Activated CD4-positive, alpha-beta T cell treated with anti-CD3 and anti-CD28 coated beads for 36 hours (primary cell): Measurements from ENCODE around the gene PHGDH. TPM values are rescaled to one million over a fixed set of nuclear protein-coding genes. Genes with fewer than 3 reads are reported as not detected.
A peak's percentile ranks its signal among the peaks of the same experiment; 100 is the strongest.

Experiments
- ATAC-seq: fragments of 200-7000 bp; cut with Tn5 transposase; one replicate; pipeline ENCODE4 v1.10.0; 2021; ENCODE audit warnings: mild to moderate bottlenecking, moderate library complexity
- CTCF ChIA-PET: fragments of 350-600 bp; sonication (Branson Sonifier 250); formaldehyde crosslinking; loops from one replicate; lab custom pipeline; 2021; ENCODE audit warnings: antibody characterized with exemption; lab: Charles Lee
- POLR2A ChIA-PET: fragments of 350-600 bp; sonication (Branson Sonifier 250); formaldehyde crosslinking; loops from one replicate; lab custom pipeline; 2021; ENCODE audit warnings: antibody characterized with exemption, inconsistent platforms; lab: Charles Lee
- DNase-seq: peaks from one replicate; pipeline ENCODE4 v3.0.0-alpha.2; 2020
- H3K27ac Mint-ChIP-seq: one replicate; pipeline ENCODE4 v1.8.0; 2021; ENCODE audit warnings: mixed read lengths
- H3K27me3 Mint-ChIP-seq: one replicate; pipeline ENCODE4 v1.8.0; 2021; ENCODE audit warnings: mixed read lengths
- H3K36me3 Mint-ChIP-seq: one replicate; pipeline ENCODE4 v1.8.0; 2021; ENCODE audit warnings: low read depth, mixed read lengths
- H3K4me1 Mint-ChIP-seq: one replicate; pipeline ENCODE4 v1.8.0; 2021; ENCODE audit warnings: mixed read lengths
- H3K4me3 Mint-ChIP-seq: one replicate; pipeline ENCODE4 v1.8.0; 2021; ENCODE audit warnings: mild to moderate bottlenecking, moderate library complexity, mixed read lengths
- H3K9me3 Mint-ChIP-seq: one replicate; pipeline ENCODE4 v1.8.0; 2021; ENCODE audit warnings: low read depth, mixed read lengths
- intact Hi-C, 2 experiments: fragments of 100-400 bp; cut with DNase I in 1 of 2; cut with micrococcal nuclease in 1 of 2; formaldehyde crosslinking; loops; one replicate each; pipeline versions ENCODE4 v1.14.2 to v1.15.1; 2022 to 2024; cut with DNase I, micrococcal nuclease
- total RNA-seq, 2 experiments: library from RNA; stranded (reverse); gene quantifications; one replicate each; pipeline ENCODE4 v1.2.3, GENCODE V29; 2021

PHGDH gene
- total RNA-seq, 2 experiments from 2014 or later, result 198 to 259 TPM

DNA sequence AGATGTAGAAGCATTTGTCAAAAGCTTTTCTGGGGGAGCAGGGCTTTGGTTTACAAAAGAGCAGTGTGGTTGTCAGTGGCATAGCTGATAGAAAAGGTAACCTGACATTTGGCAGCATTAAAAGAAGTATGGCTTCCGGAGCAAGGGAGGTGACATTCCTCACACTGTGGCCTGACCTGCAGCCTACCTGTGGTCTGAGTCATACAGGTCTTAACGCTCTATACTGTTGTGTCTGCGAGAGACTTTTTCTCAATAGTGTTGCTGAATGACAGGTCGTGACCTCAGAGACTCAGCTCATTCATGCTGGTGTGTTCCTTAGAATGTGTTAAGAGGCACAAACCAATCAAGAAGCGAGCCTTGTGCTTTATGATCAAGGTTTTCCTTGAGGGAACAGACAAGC is 19.3 kb downstream of the PHGDH start:
- Mint-ChIP-seq H3K27ac (no peak overlapping the region), H3K4me1 (peaks cover 4% of the 10 kb centered on the region), H3K36me3 (peaks cover 45% of the 10 kb centered on the region), H3K27me3 (no peaks in the 10 kb centered on the region), H3K9me3 (no peaks in the 10 kb centered on the region), H3K4me3 (no peak overlapping the region)
- DNase-seq (no peak), ATAC-seq (peak; percentile 54)
- ChIA-PET POLR2A (no interaction called here), CTCF (interaction anchor here (5.7 kb wide), 1 partner anchor 14 kb away, joined by 32 read pairs; no protein-coding TSS in a partner anchor)
- intact Hi-C loops, result no loop called here

DNA sequence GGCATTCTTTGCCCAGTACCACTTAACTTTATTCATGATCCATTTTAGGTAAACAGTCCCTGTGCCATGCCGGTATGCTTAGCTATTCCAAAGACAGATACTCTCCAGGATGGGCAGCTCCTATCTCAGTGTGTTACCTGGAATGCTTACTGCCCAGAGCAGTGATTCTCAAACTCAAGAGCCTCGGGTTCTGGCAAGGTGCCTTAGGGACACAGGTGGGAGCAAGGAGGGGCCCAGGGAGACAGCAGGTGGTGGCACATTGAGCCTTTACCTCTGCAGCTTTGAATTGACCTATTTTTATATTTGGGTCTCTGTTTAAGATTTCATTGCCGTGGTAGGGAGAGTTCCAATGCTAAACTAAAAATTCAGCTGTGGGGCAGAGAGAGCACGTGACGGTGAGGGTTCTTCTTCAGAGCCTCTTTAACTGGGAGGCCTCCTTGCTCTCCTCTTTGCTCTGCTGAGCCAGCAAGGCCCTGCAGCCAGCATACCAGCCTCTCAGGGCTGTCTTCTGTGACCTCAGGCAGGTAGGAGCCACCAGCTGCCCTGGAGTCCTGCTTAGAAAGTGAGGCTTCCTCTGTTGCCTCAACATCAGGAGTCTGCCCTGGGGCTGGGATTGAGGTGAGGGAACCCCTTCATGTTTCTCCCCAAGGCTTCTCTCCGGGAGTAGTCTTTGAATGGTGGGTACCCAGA is 20.2 kb downstream of the PHGDH start:
- ATAC-seq (no peak), DNase-seq (no peak)
- H3K9me3 Mint-ChIP-seq, result no peaks in the 10 kb centered on the region
- H3K4me3 Mint-ChIP-seq, result no peak overlapping the region
- no peak overlapping the region for H3K27ac Mint-ChIP-seq
- H3K36me3 Mint-ChIP-seq, result peaks cover 53% of the 10 kb centered on the region
- intact Hi-C loops, result no loop called here
- ChIA-PET POLR2A (no interaction called here), CTCF (interaction anchor here (5.7 kb wide), 1 partner anchor 13 kb away, joined by 32 read pairs; no protein-coding TSS in a partner anchor)
- peaks cover 4% of the 10 kb centered on the region for H3K4me1 Mint-ChIP-seq
- H3K27me3 Mint-ChIP-seq, result no peaks in the 10 kb centered on the region

DNA sequence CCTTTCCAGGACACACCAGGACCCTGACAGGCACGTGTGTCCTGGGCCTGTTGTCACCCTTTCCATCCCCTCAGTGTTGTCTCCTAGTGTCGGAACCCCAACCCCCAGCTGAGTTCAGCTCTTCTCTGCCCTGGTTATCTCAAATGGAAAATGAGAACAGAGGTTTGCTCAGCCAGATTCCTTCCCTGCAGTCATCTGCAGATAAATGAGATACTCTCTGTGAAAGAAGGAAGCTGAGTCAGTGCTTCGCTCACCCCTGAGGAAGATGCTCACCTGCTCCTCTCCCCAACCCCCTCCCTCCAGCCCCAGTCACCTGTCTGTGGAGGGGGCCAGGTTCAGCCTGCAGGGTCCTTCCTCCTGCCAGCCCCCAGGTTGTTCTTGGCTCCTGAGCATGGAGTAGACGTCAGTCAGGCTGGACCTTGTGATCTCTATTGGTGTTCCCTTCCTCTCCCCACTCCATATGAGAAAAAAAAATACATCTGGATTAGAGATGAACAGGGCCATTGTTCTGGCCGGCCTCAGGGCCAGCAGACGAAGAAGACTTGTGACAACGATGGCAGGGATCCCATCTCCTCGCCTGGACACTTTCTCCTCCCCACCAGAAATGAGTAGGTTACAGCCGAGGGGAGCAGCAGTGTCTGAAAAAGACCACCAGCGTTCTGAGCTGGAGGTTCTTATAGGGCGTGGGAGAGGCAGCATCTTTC is 20.9 kb downstream of the PHGDH start:
- Mint-ChIP-seq H3K4me3 (no peak overlapping the region), H3K36me3 (peaks cover 52% of the 10 kb centered on the region), H3K4me1 (peaks cover 4% of the 10 kb centered on the region), H3K27ac (no peak overlapping the region), H3K27me3 (no peaks in the 10 kb centered on the region), H3K9me3 (no peaks in the 10 kb centered on the region)
- intact Hi-C loops, result no loop called here
- ChIA-PET CTCF (interaction anchor here (5.7 kb wide), 1 partner anchor 12 kb away, joined by 32 read pairs; no protein-coding TSS in a partner anchor), POLR2A (no interaction called here)
- DNase-seq, result no peak
- ATAC-seq, result no peak

DNA sequence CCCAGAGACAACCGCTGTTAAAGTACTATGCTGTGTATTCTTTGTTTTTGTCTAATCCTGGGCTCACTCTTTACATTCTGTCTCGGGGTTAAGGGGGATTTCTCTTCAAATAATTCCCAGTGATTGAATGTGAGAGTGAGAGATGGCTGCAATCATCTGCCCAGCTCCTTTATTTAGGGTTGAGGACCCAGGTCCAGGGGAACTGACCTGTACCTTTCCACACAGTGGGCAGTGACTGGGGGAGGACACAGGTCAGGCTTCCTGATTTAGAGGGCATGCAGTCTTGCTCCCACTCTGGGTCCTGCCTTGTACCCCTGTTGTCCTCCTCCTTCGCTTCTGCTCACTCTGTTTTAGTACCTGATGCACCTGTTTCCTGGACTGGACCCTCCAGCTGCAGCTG is 22.0 kb downstream of the PHGDH start:
- Mint-ChIP-seq H3K36me3 (peaks cover 47% of the 10 kb centered on the region), H3K27ac (no peak overlapping the region), H3K27me3 (no peaks in the 10 kb centered on the region), H3K4me3 (no peak overlapping the region), H3K4me1 (peaks cover 4% of the 10 kb centered on the region), H3K9me3 (no peaks in the 10 kb centered on the region)
- POLR2A ChIA-PET, result no interaction called here
- CTCF ChIA-PET, result interaction anchor here (1.3 to 5.7 kb wide), 2 partner anchors 10 to 11 kb away, joined by 3 to 32 read pairs; no protein-coding TSS in a partner anchor
- ATAC-seq (no peak), DNase-seq (no peak)
- intact Hi-C loops, result no loop called here

DNA sequence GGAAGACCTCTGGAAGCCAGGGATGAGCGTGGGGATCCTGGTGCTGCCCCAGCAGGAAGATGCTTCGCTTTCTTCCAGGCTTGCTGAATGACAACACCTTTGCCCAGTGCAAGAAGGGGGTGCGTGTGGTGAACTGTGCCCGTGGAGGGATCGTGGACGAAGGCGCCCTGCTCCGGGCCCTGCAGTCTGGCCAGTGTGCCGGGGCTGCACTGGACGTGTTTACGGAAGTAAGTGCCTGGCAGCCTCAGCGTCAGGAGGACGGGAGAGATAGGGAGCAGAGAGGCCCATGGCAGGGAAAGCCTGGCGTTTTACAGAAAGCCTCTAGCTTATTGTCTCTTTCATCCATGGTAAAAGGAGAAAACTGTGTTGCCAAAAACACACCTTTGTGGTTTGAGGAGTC is 23.5 kb downstream of the PHGDH start:
- DNase-seq (no peak), ATAC-seq (no peak)
- ChIA-PET CTCF (interaction anchor here (5.7 kb wide), 1 partner anchor 9 kb away, joined by 32 read pairs; no protein-coding TSS in a partner anchor), POLR2A (no interaction called here)
- H3K36me3 Mint-ChIP-seq, result peaks cover 34% of the 10 kb centered on the region
- H3K9me3 Mint-ChIP-seq, result no peaks in the 10 kb centered on the region
- no peak overlapping the region for H3K4me3 Mint-ChIP-seq
- H3K4me1 Mint-ChIP-seq, result peaks cover 4% of the 10 kb centered on the region
- no peaks in the 10 kb centered on the region for H3K27me3 Mint-ChIP-seq
- no peak overlapping the region for H3K27ac Mint-ChIP-seq
- intact Hi-C loops, result loop anchor here in 1 of 2 experiments (5.0 kb wide), 1 partner anchor 192 kb away; no protein-coding TSS in a partner anchor

DNA sequence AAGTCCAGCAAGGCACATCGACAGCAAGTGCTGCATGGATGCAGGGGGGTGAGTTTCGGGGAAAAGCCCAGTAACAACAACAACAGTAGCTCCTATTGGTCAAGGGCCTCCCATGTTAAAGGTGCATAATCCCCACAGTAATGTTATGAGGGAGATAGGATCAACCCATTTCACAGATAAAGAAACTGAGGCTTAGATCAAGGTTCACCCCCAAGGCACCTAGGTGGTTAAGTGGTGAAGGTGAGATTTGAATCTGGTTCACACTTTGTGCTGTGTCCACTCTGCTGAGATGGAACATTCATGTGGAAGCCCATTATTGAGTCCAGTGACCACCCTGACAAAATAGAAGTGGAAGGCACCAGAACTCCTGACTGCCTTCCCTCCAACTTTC is 24.9 kb downstream of the PHGDH start:
- Mint-ChIP-seq H3K36me3 (peaks cover 29% of the 10 kb centered on the region), H3K9me3 (no peaks in the 10 kb centered on the region), H3K27me3 (no peaks in the 10 kb centered on the region), H3K4me1 (peaks cover 4% of the 10 kb centered on the region), H3K27ac (no peak overlapping the region), H3K4me3 (no peak overlapping the region)
- ATAC-seq, result no peak
- CTCF ChIA-PET, result no interaction called here
- POLR2A ChIA-PET, result no interaction called here
- no peak for DNase-seq
- intact Hi-C loops, result loop anchor here in 1 of 2 experiments (5.0 kb wide), 1 partner anchor 191 kb away; no protein-coding TSS in a partner anchor

DNA sequence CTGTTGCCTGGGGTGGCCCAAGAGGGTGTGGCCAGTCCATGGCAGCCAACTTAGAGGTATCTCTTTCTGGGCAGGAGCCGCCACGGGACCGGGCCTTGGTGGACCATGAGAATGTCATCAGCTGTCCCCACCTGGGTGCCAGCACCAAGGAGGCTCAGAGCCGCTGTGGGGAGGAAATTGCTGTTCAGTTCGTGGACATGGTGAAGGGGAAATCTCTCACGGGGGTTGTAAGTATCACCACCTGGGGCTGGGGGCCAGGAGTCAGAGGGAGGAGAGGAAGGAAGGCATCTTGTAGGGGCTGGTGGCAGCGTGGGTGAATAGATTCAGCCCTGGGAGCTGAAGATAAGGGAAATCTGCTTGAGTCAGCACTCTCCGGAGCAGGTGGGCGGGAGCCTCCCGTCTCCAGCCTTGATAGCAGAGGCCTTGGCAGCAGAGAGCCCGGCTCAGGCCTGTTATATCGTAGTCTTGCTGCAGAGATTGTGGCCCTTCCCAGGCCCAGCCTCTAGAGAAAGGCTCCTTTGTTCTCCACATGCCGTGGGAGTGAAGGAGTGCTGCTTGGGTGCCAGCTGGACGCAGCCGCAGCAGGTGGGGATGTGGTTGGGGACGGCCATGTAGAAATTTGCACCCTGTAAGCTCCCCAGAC is 25.4 kb downstream of the PHGDH start:
- no peaks in the 10 kb centered on the region for H3K9me3 Mint-ChIP-seq
- H3K27ac Mint-ChIP-seq, result no peak overlapping the region
- ChIA-PET CTCF (no interaction called here), POLR2A (no interaction called here)
- intact Hi-C loops, result loop anchor here in 1 of 2 experiments (5.0 kb wide), 1 partner anchor 190 kb away; no protein-coding TSS in a partner anchor
- DNase-seq (no peak), ATAC-seq (no peak)
- peaks cover 32% of the 10 kb centered on the region for H3K36me3 Mint-ChIP-seq
- H3K4me3 Mint-ChIP-seq, result no peak overlapping the region
- peaks cover 3% of the 10 kb centered on the region for H3K4me1 Mint-ChIP-seq
- no peaks in the 10 kb centered on the region for H3K27me3 Mint-ChIP-seq

DNA sequence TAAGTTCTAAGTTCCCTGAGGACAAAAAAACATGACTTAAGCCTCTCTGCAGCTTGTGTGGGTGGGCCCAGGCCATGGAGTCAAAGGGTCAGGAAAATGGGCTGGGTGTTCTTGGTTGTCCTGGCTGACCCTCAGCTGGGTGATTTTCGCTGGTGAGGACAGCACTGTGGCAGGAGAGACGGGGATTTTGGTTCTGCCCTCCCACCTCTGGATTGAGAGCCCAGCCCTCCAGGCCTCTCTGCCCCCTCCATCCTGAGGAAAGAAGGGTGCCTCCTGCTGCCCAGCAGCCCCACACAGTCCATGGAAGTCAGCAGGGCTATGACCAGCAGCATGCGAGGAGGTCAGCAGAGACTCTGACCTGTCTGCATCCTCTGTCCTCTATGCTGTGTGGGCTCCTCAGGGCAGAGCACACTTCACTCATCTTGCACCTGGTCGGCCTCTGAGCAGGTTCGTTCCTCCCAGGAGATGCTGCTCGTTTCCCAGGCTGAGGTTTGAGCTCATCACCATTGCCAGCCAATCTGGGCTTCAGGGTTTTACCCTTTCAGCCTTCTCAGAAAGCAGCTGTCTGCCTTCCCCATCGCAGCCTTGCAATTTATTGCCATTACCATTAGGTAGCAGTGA is 26.5 kb downstream of the PHGDH start:
- CTCF ChIA-PET, result interaction anchor here (1.1 kb wide), 1 partner anchor 27 kb away, joined by 3 read pairs; the partner anchor contains the start of gene PHGDH
- no peaks in the 10 kb centered on the region for H3K9me3 Mint-ChIP-seq
- DNase-seq, result no peak
- H3K4me1 Mint-ChIP-seq, result no peaks in the 10 kb centered on the region
- POLR2A ChIA-PET, result no interaction called here
- H3K36me3 Mint-ChIP-seq, result peaks cover 33% of the 10 kb centered on the region
- H3K27ac Mint-ChIP-seq, result no peak overlapping the region
- H3K27me3 Mint-ChIP-seq, result no peaks in the 10 kb centered on the region
- intact Hi-C loops, result loop anchor here in 1 of 2 experiments (5.0 kb wide), 1 partner anchor 189 kb away; no protein-coding TSS in a partner anchor
- no peak overlapping the region for H3K4me3 Mint-ChIP-seq
- ATAC-seq, result no peak

DNA sequence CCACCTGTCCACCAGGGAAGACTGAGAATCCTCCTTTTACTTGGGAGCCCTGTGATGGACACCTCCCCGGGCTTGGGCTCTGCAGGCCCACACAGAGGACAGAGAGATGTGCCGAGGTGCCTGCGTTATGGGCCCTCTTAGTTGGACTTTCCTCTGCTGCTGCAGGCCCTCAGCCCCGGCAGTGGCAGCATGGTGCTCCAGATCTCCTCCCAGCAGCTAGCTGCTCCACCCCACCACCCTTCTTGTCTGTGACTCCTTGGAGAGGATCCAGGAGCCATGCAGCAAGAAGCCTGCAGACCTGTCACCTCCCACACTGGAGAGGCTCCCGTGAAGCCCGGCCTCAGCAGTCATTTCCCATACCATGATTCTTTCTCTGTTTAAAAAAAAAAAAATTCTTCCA is 27.4 kb downstream of the PHGDH start:
- intact Hi-C loops, result loop anchor here in 1 of 2 experiments (5.0 kb wide), 1 partner anchor 188 kb away; no protein-coding TSS in a partner anchor
- ChIA-PET POLR2A (no interaction called here), CTCF (no interaction called here)
- Mint-ChIP-seq H3K4me3 (no peak overlapping the region), H3K9me3 (no peaks in the 10 kb centered on the region), H3K27me3 (no peaks in the 10 kb centered on the region), H3K27ac (no peak overlapping the region), H3K36me3 (peaks cover 37% of the 10 kb centered on the region), H3K4me1 (peaks cover 3% of the 10 kb centered on the region)
- no peak for DNase-seq
- ATAC-seq, result no peak

DNA sequence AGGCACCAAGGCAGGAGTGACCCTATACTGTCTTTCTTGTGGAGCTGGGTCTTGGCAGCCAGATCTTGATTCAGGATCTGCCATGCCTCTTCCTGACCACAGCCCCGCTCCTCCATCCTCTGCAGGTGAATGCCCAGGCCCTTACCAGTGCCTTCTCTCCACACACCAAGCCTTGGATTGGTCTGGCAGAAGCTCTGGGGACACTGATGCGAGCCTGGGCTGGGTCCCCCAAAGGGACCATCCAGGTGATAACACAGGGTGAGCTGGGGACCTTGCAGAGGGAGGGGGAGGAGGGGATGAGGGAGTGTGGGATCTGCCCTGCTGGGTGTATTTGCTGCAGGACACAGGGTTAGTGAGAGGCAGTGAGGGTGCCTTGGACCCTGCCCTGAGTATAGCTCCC is 28.5 kb downstream of the PHGDH start:
- Mint-ChIP-seq H3K36me3 (peaks cover 34% of the 10 kb centered on the region), H3K4me1 (peaks cover 6% of the 10 kb centered on the region), H3K9me3 (no peaks in the 10 kb centered on the region), H3K27ac (no peak overlapping the region), H3K27me3 (no peaks in the 10 kb centered on the region), H3K4me3 (no peak overlapping the region)
- ATAC-seq (no peak), DNase-seq (no peak)
- ChIA-PET CTCF (no interaction called here), POLR2A (no interaction called here)
- intact Hi-C loops, result no loop called here
